GM19324 (cell line): ENCODE results near the gene BACH2.
A peak's percentile ranks its signal among the peaks of the same experiment; 100 is the strongest.
"Not testable (repeated sequence)": the region's sequence is repeated elsewhere in the genome, so short reads cannot be mapped to it uniquely, and the experiment has no call there.

ENCODE experiments used
- ATAC-seq: cut with Tn5 transposase; IDR thresholded peaks from one replicate; pipeline ENCODE4 v1.9.1; 2021; ENCODE audit warnings: mild to moderate bottlenecking, moderate library complexity; ENCODE audit not compliant: unreplicated experiment, low FRiP score

BACH2 gene

GRCh38 chr6:90135667-90136066 is 161.0 kb downstream of the BACH2 start:
- no peak for ATAC-seq

DNA sequence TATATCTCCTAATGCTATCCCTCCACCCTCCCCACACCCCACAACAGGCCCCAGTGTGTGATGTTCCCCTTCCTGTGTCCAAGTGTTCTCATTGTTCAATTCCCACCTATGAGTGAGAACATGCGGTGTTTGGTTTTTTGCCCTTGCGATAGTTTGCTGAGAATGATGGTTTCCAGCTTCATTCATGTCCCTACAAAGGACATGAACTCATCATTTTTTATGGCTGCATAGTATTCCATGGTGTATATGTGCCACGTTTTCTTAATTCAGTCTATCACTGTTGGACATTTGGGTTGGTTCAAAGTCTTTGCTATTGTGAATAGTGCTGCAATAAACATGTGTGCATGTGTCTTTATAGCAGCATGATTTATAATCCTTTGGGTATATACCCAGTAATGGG is 163.0 kb downstream of the BACH2 start:
- not testable (repeated sequence) for ATAC-seq

- no peak for ATAC-seq
Measured at GRCh38 chr6:90131614-90132423, 164.8 kb downstream of the BACH2 start.

DNA sequence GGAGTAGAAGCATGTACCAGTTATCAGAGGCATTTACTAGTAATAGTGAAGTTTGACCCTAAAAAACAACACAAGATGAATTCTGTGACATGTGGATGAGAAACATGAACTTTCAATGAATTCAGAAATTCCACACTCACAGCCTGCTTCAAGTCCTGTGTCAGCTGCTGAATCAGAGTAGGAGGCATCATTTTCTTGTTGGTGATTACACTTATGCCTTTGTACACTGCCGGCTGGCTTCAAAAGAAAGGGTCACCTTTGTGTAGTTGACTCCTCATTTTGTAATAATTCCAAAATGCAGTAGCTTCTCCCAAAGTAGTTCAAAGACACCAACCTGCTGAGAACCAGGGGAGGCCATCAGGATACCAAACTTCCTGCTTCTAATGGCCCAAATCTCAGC is 165.5 kb downstream of the BACH2 start:
- no peak for ATAC-seq

DNA sequence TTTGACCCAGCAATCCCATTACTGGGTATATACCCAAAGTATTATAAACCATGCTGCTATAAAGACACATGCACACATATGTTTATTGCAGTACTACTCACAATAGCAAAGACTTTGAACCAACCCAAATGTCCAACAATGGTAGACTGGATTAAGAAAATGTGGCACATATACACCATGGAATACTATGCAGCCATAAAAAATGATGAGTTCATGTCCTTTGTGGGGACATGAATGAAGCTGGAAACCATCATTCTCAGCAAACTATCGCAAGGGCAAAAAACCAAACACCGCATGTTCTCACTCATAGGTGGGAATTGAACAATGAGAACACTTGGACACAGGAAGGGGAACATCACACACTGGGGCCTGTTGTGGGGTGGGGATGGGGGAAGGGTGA is 168.0 kb downstream of the BACH2 start:
- ATAC-seq = not testable (repeated sequence)

GRCh38 chr6:90127595-90127994 is 169.0 kb downstream of the BACH2 start:
- no peak for ATAC-seq

DNA sequence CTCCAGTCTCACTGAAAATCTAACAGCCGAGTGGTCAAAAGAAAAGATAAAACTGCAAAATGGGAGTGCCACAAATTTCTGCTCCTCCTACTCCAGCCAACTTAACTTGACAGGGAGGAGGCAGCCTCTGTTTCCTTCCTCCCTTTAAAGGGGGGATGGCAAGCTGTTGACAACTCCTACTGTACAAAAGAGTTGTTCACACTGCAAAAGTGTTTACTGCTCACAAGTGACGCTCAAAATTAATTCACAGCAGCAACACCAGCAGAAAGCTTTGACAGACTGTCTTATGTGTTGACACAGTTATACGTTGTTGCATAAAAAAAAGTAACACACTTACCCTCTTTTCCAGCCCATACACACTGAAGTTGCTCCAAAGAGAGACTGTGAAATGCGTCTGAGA is 169.8 kb downstream of the BACH2 start:
- no peak for ATAC-seq

GRCh38 chr6:90126181-90126580 is 170.5 kb downstream of the BACH2 start:
- ATAC-seq = no peak

DNA sequence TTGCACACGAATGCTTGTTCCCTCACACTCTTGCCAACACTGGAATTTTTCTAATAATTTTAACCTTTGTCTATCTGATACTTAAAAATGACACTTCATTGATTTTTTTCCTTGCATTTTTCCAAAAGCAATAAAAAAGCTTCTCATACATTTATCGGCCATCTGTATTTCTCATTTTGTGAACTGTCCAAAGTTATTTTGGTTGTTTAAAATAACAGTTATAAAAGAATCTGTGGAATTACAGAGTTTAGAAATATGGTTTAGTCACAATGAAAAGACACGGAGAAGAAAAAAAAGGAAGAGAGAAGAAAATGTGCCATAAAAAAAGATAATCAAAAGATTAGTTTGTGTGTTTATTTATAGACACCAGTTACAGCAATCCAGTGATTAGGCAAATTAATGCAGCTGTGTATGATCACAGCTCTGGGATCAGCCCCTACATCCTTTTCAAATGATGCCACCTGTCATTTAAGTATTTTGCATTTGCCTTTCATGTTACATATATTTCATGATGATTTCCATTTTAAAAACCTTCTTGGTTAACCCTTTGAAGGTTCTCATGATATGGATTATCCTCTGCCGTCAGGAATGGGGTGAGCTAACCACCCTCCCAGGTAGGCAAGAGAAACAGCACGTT is 171.7 kb downstream of the BACH2 start:
- ATAC-seq = no peak

DNA sequence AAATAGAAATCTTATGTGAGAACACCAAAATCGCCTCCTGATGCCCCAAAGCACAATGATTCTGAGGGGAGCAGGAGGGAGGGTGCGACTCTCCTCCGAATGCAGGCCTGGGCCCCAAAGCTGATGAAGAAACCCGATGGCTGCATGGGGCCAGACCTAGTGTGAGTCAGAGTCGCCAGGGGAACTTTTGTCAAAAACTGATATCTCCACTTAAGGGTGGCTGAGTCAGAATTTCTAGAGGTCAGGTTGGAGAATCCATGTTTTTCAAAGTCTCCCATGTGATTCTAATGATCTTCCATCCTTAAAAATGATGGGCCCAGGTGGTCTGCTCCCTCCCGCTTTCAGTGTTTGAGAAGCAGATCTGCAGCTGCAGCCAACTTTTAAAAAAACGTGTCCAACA is 172.8 kb downstream of the BACH2 start:
- ATAC-seq = no peak

GRCh38 chr6:90121982-90122381 is 174.7 kb downstream of the BACH2 start:
- ATAC-seq = no peak

DNA sequence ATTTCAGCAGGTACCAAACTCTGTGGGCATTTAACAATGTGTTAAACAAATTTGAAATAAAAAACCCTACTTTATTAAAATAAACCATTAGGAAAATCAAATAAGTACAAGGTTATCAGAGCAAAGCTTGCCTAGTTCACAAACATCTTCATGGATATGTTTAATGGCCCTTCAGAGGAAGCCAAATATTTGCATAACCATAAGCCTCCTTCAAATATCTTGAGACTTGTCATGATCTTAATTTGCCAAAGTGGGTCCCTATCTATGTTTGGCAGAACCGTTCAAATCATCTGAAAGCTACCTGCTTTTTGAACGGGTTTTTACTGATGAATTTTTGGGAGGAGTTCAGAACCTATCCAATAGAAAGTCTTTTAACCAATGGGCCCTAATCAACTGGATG is 176.3 kb downstream of the BACH2 start:
- no peak for ATAC-seq

GRCh38 chr6:90119618-90120017 is 177.0 kb downstream of the BACH2 start:
- ATAC-seq = no peak

- no peak for ATAC-seq
Measured at GRCh38 chr6:90118581-90118980, 178.1 kb downstream of the BACH2 start.

DNA sequence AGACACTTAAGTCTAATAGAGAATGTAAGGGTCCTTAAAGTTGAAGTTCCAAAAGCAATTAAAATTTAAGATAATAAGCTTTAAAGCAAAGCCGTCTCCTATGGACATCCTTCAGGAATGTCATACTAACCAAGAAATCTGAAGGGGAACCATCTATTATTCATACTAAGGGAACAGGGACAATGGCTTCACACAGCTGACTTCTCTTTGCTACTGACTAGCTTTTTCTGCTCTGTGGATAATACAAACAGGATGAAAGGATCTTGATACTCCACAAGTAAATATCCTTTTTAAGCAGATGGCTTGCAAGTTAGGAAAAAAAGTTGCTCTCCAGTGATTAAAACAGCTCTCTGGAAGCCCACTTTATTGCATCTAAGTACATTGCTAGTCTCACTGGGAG is 178.6 kb downstream of the BACH2 start:
- ATAC-seq = no peak

- ATAC-seq = not testable (repeated sequence)
Measured at GRCh38 chr6:90116126-90116525, 180.5 kb downstream of the BACH2 start.

- ATAC-seq = no peak
Measured at GRCh38 chr6:90113389-90113788, 183.3 kb downstream of the BACH2 start.

DNA sequence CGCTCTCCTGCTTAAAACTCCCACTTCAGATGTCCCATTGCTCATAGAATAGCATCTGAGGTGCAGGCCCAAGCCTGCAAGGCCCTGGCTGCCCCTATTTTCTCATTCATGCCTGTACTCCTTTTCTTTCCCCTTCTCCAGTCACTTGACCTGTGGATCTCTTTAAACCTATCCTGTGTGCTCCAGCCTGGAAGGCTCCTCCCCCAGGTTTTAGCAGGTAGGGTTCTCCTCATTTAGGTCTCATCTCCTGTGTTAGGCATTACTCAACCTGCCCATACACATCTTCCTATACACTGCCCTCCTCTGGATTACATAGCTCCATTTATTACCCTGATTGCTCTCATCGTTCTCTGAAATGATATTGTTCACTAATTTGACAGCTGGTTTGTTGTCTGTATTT is 185.3 kb downstream of the BACH2 start:
- ATAC-seq = no peak

DNA sequence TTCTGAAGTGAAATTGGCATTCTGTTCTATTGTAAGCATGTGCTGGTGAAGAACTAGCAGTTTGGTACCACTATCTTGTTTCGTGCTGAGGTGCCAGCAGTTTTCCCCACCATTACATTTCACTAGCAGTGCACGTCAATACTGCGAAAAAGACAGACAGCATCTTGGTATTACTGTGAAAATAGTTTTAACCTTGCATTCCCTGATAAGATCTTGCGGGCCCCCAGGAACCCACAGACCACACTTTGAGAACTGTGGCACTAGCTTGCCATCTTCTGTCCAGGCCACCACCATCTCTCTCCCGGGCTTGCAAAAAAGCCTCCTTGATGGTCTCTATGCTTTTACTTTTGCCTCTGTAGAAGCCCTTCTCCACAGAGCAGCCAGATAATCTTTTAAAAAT is 185.7 kb downstream of the BACH2 start:
- ATAC-seq = no peak

DNA sequence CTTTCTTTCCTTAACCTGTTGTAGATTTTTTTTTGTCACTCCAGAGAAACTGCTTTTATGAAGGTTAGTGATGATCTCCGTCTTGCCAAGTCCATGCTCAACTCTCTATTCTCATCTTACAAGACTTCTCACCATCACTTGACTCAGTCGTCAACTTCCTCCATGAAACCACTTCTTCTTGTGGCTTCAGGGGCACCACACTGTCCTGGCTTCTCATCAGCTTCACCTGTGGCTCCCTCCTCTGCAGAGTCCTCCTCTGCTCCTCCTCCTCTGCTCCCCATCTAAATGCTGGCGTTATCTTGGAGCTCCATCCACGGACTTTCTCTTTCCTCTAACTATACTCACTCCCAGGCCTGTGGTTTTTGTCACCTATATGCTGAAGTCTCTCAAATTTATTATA is 187.5 kb downstream of the BACH2 start:
- ATAC-seq = no peak

DNA sequence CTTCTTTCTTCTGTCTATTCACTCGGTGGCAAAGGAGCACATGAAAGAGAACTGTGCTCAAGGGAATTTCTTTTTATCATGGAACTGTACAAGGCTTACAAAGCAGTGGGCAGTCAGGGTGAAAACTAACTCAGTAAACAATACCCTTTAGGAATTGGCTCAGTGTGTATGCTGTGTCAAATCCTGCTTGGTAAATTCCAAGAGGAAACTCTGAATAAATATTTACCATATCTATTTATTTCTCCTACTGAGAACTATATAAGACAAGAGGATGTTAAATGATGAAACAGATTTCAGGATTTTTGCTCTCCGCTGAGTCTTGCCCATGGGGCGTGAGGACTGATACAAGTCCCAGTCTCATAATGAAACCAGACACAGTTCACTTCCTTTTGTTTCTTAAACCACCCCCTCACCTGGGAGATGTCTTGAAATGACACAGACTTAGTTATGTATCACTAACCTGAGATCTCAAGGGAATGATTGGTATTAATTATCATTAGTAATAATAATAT is 188.8 kb downstream of the BACH2 start:
- ATAC-seq = peak; percentile 79

GRCh38 chr6:90107371-90107770 is 189.3 kb downstream of the BACH2 start:
- no peak for ATAC-seq
